ENCODE measurements around the gene SYNJ2.

Gene SYNJ2

DNA sequence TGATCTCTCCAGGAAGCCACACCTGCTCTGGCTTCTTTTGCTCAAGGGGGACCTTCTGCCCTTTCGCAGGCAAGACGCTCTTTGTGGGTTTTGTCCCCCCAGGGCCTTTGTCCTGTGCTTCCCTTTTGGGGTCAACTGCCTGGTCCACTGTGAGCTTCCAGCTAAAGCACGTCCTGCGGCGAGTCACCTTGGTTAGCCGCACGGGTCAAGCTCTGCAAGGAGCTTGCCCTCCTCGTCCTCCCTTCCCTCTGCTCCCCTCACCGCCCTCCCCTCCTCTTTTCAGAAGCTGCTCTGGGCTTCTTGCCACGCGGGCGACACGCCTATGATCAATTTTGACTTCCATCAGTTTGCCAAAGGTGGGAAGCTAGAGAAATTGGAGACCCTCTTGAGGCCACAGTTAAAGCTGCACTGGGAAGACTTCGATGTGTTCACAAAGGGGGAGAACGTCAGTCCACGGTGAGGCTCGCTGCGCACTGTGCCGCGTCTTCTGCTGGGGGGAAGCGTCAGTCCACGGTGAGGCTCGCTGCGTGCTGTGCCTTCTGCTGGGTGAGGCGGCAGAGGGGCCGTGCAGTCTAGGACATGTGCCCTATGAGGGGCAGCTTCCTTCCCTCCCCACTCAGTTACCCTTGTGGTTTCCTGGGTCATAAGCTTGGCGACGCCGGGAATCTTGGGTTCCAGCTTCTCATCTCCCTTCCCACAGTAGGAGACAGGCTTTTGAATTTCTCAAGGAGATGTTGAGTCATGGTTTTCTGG is 80.2 kb downstream of the SYNJ2 start:
- Mint-ChIP-seq H3K4me1 (ENCODE audit: low read depth) (peaks cover 24% of the 10 kb centered on the region), H3K36me3 (peaks cover 4% of the 10 kb centered on the region), H3K9me3 (ENCODE audit: low read depth) (no peaks in the 10 kb centered on the region), H3K27ac (no peak overlapping the region), H3K4me3 (no peak overlapping the region), H3K27me3 (no peaks in the 10 kb centered on the region)

- no peak overlapping the region for H3K27ac Mint-ChIP-seq
- peaks cover 5% of the 10 kb centered on the region for H3K4me1 Mint-ChIP-seq (ENCODE audit: low read depth)
- H3K9me3 Mint-ChIP-seq (ENCODE audit: low read depth) = no peaks in the 10 kb centered on the region
- H3K27me3 Mint-ChIP-seq = no peaks in the 10 kb centered on the region
- H3K36me3 Mint-ChIP-seq = peaks cover 2% of the 10 kb centered on the region
- no peak overlapping the region for H3K4me3 Mint-ChIP-seq
Measured at GRCh38 chr6:158063736-158064135, 82.1 kb downstream of the SYNJ2 start.

DNA sequence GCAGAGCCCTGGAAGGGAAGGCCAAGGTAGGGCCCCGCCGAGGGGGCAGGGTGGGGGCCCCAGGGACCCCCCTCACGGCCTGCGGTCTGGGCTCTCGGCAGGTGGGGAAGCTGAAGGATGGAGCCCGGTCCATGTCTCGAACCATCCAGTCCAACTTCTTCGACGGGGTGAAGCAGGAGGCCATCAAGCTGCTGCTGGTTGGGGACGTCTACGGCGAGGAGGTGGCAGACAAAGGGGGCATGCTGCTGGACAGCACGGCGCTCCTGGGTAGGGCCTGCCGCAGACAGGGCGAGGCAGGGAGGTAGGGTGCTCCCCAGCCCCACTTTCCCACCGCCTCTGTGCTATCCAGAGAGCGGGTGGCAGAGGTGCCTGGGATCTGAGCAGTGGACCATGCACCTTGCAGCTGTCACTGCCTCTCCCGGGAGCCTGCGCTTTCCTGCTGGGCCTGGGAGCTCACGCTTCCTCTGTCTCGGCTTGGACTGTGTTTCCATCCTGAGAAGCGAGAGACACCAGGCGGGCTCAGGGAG is 83.1 kb downstream of the SYNJ2 start:
- no peak overlapping the region for H3K27ac Mint-ChIP-seq
- H3K36me3 Mint-ChIP-seq = peaks cover 2% of the 10 kb centered on the region
- no peaks in the 10 kb centered on the region for H3K9me3 Mint-ChIP-seq (ENCODE audit: low read depth)
- no peaks in the 10 kb centered on the region for H3K27me3 Mint-ChIP-seq
- H3K4me3 Mint-ChIP-seq = no peak overlapping the region
- peaks cover 2% of the 10 kb centered on the region for H3K4me1 Mint-ChIP-seq (ENCODE audit: low read depth)

DNA sequence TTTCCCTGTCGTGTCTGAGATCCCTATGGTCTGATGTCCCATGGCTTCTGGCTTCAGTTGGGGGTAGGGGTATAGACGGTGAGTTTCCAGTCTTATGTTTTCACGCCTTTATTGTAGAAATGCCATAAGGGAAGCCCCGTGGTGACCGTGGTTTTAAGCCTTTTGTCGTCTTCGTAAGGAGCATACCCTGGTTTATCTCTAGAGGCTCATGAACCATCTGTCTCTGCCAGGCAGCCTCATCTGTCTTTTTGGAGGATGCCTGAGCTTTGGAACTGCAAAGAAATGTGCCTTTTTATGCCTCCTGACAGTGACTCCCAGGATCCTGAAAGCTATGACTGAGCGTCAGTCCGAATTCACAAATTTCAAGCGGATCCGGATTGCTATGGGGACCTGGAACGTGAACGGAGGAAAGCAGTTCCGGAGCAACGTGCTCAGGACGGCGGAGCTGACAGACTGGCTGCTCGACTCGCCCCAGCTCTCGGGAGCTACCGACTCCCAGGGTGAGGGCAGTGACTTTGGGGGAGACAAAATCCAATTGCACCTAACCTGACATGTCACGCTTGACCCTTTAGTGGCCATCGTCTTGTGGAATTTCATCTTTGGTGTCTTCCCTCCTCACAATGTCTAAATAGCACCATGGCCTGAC is 84.6 kb downstream of the SYNJ2 start:
- Mint-ChIP-seq H3K9me3 (ENCODE audit: low read depth) (no peaks in the 10 kb centered on the region), H3K36me3 (peaks cover 2% of the 10 kb centered on the region), H3K4me3 (no peak overlapping the region), H3K27ac (no peak overlapping the region), H3K4me1 (ENCODE audit: low read depth) (no peaks in the 10 kb centered on the region), H3K27me3 (no peaks in the 10 kb centered on the region)

DNA sequence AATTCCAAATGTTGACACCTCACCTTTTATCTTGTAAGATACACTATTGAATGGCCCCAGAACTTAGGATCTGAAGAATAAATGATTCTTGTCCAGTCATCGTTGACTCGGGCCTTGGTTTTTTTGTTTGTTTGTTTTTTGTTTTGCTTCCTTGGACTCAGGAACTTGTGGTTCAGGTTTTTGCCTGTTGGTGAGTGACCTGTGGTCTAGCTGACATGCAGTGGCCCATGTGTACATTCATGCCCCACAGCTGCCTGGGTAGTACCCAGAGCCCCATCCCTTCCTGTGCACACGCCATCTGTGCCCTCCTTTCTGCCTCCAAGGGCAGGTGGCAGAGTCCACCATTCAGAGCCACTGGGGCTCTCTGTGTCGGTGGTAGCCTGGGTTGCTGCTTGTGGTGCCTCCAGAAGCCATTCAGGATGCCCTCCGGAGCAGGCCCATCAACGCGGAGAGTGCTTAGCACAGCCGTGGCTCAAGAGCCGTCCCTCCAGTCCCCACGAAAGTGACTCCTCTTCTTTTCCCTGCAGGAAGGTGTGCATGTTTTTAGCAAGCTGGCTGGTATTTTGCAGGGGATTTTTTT is 85.9 kb downstream of the SYNJ2 start:
- H3K27me3 Mint-ChIP-seq = no peaks in the 10 kb centered on the region
- peaks cover 2% of the 10 kb centered on the region for H3K36me3 Mint-ChIP-seq
- H3K27ac Mint-ChIP-seq = no peak overlapping the region
- H3K9me3 Mint-ChIP-seq (ENCODE audit: low read depth) = no peaks in the 10 kb centered on the region
- peaks cover 4% of the 10 kb centered on the region for H3K4me1 Mint-ChIP-seq (ENCODE audit: low read depth)
- no peak overlapping the region for H3K4me3 Mint-ChIP-seq

- H3K4me1 Mint-ChIP-seq (ENCODE audit: low read depth) = peaks cover 4% of the 10 kb centered on the region
- peaks cover 2% of the 10 kb centered on the region for H3K36me3 Mint-ChIP-seq
- no peaks in the 10 kb centered on the region for H3K27me3 Mint-ChIP-seq
- H3K4me3 Mint-ChIP-seq = no peak overlapping the region
- H3K9me3 Mint-ChIP-seq (ENCODE audit: low read depth) = no peaks in the 10 kb centered on the region
- H3K27ac Mint-ChIP-seq = no peak overlapping the region
Measured at GRCh38 chr6:158068156-158068892, 86.7 kb downstream of the SYNJ2 start.

DNA sequence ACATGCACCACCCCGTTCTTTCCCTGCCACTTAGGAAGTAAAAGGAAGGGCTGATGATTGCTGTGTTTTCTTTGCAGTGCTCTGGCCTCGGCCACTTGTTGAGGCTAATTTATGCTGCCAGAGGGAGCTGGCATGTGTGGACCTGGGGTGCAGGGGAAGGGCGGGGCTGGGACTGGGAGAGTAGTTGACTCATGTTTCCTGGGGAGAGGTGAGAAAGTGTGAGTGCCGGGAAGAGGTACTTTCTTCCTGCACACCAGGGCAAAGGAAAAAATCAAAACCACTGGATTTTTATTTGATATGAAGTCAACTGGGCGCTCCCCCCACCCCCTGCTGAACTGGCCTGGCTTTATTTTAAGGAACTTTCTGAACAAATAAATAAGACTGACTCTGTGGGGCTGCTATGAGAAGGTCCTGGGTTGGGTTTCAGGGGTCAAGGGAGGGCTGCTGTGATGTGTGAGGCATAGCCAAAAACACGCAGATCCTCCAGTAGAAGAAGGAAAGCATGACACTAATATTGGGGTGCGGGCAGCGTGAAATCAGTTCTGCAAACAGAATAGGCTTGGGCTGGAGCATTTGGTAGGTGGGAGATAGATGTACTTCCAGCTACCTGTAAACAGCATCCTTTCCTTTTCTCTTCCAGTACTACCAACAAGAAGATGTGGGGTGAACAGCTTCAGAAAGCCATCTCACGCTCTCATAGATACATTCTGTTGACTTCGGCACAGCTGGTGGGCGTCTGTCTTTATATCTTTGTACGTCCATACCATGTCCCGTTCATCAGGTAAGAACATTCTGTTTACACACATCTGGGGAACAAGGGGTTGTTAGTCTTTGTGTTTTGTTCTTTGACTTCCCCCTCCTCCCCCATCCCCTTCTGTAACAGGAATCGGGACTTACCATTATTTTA is 87.5 kb downstream of the SYNJ2 start:
- H3K9me3 Mint-ChIP-seq (ENCODE audit: low read depth) = no peaks in the 10 kb centered on the region
- peaks cover 5% of the 10 kb centered on the region for H3K36me3 Mint-ChIP-seq
- H3K27me3 Mint-ChIP-seq = no peaks in the 10 kb centered on the region
- peaks cover 4% of the 10 kb centered on the region for H3K4me1 Mint-ChIP-seq (ENCODE audit: low read depth)
- H3K4me3 Mint-ChIP-seq = no peak overlapping the region
- H3K27ac Mint-ChIP-seq = peak overlapping the region; percentile 70

- H3K27ac Mint-ChIP-seq = no peak overlapping the region
Measured at GRCh38 chr6:158069800-158070195, 88.1 kb downstream of the SYNJ2 start.

DNA sequence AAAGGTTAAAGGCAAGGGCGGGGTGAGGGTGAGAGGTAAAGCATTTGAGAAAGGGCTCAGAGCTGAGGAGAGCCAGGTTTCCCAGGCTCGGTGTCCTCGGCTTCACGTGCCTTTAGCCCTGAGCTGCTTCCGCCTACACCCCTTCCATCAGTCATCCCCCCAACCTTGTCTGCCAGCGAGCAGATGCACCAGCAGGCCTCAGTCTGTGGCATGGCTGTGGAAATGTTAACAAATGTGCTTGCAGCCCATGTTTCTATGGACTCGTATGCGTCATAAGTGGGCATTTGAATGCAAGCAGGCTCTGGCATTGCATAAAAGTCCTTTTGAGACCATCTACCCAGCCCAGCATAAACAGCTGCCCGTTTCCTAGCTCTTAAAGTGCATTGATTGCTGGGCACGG is 88.8 kb downstream of the SYNJ2 start:
- Mint-ChIP-seq H3K27ac (no peak overlapping the region), H3K27me3 (no peaks in the 10 kb centered on the region), H3K4me1 (ENCODE audit: low read depth) (peaks cover 4% of the 10 kb centered on the region), H3K9me3 (ENCODE audit: low read depth) (no peaks in the 10 kb centered on the region), H3K36me3 (peaks cover 5% of the 10 kb centered on the region), H3K4me3 (no peak overlapping the region)

More at GRCh38 chr6:158069800-158070195, 88.1 kb downstream of the SYNJ2 start:
- Mint-ChIP-seq H3K4me1 (ENCODE audit: low read depth) (peaks cover 4% of the 10 kb centered on the region), H3K4me3 (no peak overlapping the region), H3K27me3 (no peaks in the 10 kb centered on the region), H3K36me3 (peaks cover 5% of the 10 kb centered on the region), H3K9me3 (ENCODE audit: low read depth) (no peaks in the 10 kb centered on the region)

DNA sequence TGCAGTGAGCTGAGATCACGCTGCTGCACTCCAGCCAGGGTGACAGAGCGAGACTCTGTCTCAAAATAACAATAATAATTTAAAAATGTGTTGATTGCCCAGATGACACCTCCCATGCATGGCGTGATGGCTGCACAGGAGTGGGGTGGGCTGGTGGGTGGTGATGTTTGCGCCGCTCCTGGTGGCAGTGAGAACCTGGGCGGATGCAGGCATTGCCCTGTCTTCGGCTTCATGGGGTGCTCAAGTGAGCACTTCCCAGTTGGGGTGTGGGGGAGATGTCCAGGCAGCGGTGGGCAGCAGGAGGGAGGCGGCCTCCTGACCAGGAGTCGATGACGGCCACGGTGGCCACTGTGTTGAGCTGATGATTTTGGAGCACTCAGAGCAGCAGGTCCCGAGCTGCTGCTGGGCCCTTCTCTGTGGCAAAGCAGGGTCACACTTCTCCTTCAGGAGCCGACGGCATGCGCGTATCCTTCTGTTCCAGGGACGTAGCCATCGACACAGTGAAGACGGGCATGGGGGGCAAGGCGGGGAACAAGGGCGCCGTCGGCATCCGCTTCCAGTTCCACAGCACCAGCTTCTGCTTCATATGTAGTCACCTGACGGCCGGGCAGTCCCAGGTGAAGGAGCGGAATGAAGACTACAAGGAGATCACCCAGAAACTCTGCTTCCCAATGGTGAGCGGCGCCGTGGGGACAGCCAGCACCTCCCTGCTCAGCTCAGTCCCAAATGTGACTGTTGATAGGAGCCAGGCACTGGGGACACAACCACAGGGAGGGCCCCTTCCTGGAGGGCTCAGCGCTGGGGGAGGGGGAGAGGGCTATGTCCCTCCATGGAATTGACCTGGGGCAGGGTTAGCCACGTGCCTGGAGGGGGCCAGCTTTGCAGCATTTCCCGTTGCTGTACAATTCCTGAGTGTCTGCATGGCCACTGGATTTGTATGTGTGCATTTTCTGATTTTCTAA is 89.7 kb downstream of the SYNJ2 start:
- Mint-ChIP-seq H3K27me3 (no peaks in the 10 kb centered on the region), H3K36me3 (peaks cover 10% of the 10 kb centered on the region), H3K4me1 (ENCODE audit: low read depth) (peaks cover 4% of the 10 kb centered on the region), H3K27ac (no peak overlapping the region), H3K9me3 (ENCODE audit: low read depth) (no peaks in the 10 kb centered on the region), H3K4me3 (no peak overlapping the region)

DNA sequence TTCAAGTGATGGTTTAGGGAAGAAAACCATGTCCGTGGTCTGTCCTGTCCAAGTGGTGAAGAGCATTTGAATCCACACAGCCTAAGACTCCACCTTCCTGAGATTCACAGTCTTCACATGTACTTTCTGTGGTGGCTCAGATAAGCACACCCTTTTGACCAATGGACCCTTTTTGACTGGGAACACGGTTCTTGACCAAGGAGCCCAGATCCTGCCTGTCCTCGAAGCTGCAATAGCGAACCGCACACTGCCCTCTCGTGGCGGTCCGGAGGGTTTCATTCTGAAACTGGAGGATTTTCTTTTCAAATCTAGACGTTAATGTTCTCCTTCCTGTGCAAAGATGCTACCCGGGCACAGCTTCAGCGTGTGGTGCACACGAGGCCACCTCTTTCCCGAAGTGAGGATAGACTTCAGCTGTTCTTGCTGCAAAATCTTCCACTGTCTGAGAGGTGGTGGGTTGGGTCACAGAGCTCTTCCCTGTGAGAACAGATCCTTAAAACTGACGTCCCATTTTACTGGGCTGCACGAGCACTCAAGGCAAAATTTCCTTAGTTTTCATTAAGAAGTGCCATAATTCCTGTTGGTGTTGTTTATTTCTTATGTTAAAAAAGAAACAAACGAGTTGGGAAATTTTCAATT is 90.5 kb downstream of the SYNJ2 start:
- H3K9me3 Mint-ChIP-seq (ENCODE audit: low read depth) = no peaks in the 10 kb centered on the region
- H3K36me3 Mint-ChIP-seq = peaks cover 10% of the 10 kb centered on the region
- peak overlapping the region; percentile 51 for H3K27ac Mint-ChIP-seq
- H3K4me1 Mint-ChIP-seq (ENCODE audit: low read depth) = peaks cover 4% of the 10 kb centered on the region
- H3K27me3 Mint-ChIP-seq = no peaks in the 10 kb centered on the region
- H3K4me3 Mint-ChIP-seq = no peak overlapping the region

GRCh38 chr6:158073776-158074175 is 92.1 kb downstream of the SYNJ2 start:
- H3K36me3 Mint-ChIP-seq = peaks cover 15% of the 10 kb centered on the region
- no peak overlapping the region for H3K27ac Mint-ChIP-seq
- no peak overlapping the region for H3K4me3 Mint-ChIP-seq
- no peaks in the 10 kb centered on the region for H3K27me3 Mint-ChIP-seq
- H3K4me1 Mint-ChIP-seq (ENCODE audit: low read depth) = peaks cover 4% of the 10 kb centered on the region
- no peaks in the 10 kb centered on the region for H3K9me3 Mint-ChIP-seq (ENCODE audit: low read depth)

DNA sequence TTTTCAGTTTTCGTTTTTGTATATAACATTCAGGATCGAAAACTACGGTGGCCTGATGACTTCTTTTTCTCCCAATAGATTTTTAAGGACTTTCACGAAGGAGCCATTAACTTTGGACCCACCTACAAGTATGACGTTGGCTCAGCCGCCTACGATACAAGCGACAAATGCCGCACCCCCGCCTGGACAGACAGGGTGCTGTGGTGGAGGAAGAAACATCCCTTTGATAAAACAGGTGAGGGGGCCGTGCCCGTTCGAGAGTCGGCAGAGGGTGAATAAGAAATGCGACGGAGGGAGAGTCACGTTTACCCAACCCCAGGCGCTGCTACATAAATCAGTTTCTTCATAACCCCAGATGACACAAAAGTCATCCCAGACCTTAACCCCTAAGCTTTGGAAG is 94.9 kb downstream of the SYNJ2 start:
- Mint-ChIP-seq H3K9me3 (ENCODE audit: low read depth) (no peaks in the 10 kb centered on the region), H3K27me3 (no peaks in the 10 kb centered on the region), H3K36me3 (peaks cover 17% of the 10 kb centered on the region), H3K4me3 (no peak overlapping the region), H3K4me1 (ENCODE audit: low read depth) (peaks cover 4% of the 10 kb centered on the region), H3K27ac (no peak overlapping the region)
